Progenitor cell of endocrine pancreas (in vitro differentiated cells): Measurements from ENCODE around the gene CDKL5. TPM values are rescaled to one million over a fixed set of nuclear protein-coding genes. Genes with fewer than 3 reads are reported as not detected.

Experiments used
- DNase-seq: peaks from one replicate; pipeline ENCODE4 v3.0.0; 2021; ENCODE audit warnings: low spot score; ENCODE audit not compliant: unreplicated experiment
- H3K27ac Mint-ChIP-seq: 2 replicates; pipeline ENCODE4 v1.8.0; 2021; ENCODE audit warnings: mild to moderate bottlenecking, moderate library complexity, mixed read lengths
- H3K27me3 Mint-ChIP-seq: 2 replicates; pipeline ENCODE4 v1.8.0; 2021; ENCODE audit warnings: mixed read lengths
- H3K36me3 Mint-ChIP-seq: 2 replicates; pipeline ENCODE4 v1.8.0; 2022; ENCODE audit warnings: mixed read lengths; ENCODE audit not compliant: insufficient read depth
- H3K4me1 Mint-ChIP-seq: 2 replicates; pipeline ENCODE4 v1.8.0; 2021; ENCODE audit warnings: low read depth, mixed read lengths
- H3K4me3 Mint-ChIP-seq: 2 replicates; pipeline ENCODE4 v1.8.0; 2021; ENCODE audit warnings: low read depth, mild to moderate bottlenecking, moderate library complexity, mixed read lengths
- H3K9me3 Mint-ChIP-seq: 2 replicates; pipeline ENCODE4 v1.8.0; 2021; ENCODE audit warnings: low read depth, mixed read lengths
- CTCF ChIP-seq: fragments of 200-600 bp; sonication (generic); IDR thresholded peaks from one replicate; pipeline ENCODE4 v1.5.0; 2021; ENCODE audit warnings: antibody characterized with exemption, mild to moderate bottlenecking; ENCODE audit not compliant: unreplicated experiment
- total RNA-seq: library from RNA; stranded (reverse); gene quantifications from 2 replicates; pipeline ENCODE4 v1.2.1, GENCODE V29; 2021

Gene CDKL5
- total RNA-seq, 1 donor from 2014 or later, result 21.9 TPM

- H3K4me3 Mint-ChIP-seq, result no peak overlapping the region
- TF ChIP-seq CTCF, result no peak
- H3K27me3 Mint-ChIP-seq, result no peaks in the 10 kb centered on the region
- peaks cover 25% of the 10 kb centered on the region for H3K9me3 Mint-ChIP-seq
- no peak for DNase-seq
- H3K27ac Mint-ChIP-seq, result no peak overlapping the region
- H3K36me3 Mint-ChIP-seq, result peaks cover 10% of the 10 kb centered on the region
- H3K4me1 Mint-ChIP-seq, result no peaks in the 10 kb centered on the region
These were observed 112.1 kb downstream of the CDKL5 start for GRCh38 chrX:18537524-18537923.

DNA sequence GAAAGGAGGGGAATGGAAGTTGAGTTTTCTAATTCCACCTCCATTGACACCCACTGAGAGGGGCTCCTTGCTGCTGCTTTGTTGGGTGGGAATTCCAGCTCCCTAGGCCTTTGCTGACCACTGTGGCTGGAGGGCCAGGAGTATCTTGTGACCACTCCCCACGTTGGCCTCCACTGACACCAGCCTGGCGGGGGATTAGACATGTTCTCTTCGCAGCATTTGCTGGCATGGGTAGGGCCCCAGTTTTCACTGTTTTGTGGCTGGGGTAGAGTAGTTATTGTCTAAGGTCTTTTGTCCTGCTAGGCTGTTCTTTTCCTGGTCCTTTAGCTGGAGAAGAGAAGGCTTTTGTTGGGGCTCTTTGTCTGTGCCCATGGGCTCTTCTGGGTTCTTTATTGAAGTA lies 116.7 kb downstream of the CDKL5 start:
- no peak overlapping the region for H3K4me3 Mint-ChIP-seq
- peaks cover 7% of the 10 kb centered on the region for H3K36me3 Mint-ChIP-seq
- no peak for TF ChIP-seq CTCF
- H3K9me3 Mint-ChIP-seq, result peaks cover 28% of the 10 kb centered on the region
- no peak overlapping the region for H3K27ac Mint-ChIP-seq
- DNase-seq, result no peak
- peaks cover 3% of the 10 kb centered on the region for H3K4me1 Mint-ChIP-seq
- H3K27me3 Mint-ChIP-seq, result no peaks in the 10 kb centered on the region

DNA sequence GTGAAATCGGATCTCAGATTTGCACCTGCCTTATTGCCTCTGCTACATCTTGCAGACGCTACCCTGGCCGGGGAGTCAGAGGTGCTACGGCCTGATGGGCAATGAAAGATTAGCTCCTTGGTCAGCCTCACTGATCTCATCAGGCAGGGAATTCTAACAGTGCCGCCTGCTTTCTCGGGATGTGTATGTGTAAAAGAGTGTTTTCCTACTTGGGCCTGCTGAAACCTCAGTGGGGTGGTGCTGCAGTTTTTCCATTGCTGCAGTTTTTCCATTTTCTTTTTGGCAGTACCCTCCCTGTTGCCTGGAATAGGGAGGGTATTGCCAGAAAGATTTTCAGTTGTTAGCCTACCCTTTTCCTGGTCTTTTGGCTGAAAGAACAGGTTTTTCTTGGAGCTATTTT lies 117.5 kb downstream of the CDKL5 start:
- H3K4me3 Mint-ChIP-seq, result no peak overlapping the region
- H3K9me3 Mint-ChIP-seq, result peaks cover 28% of the 10 kb centered on the region
- H3K36me3 Mint-ChIP-seq, result peaks cover 7% of the 10 kb centered on the region
- DNase-seq, result no peak
- no peak overlapping the region for H3K27ac Mint-ChIP-seq
- peaks cover 8% of the 10 kb centered on the region for H3K4me1 Mint-ChIP-seq
- no peak for TF ChIP-seq CTCF
- no peaks in the 10 kb centered on the region for H3K27me3 Mint-ChIP-seq

DNA sequence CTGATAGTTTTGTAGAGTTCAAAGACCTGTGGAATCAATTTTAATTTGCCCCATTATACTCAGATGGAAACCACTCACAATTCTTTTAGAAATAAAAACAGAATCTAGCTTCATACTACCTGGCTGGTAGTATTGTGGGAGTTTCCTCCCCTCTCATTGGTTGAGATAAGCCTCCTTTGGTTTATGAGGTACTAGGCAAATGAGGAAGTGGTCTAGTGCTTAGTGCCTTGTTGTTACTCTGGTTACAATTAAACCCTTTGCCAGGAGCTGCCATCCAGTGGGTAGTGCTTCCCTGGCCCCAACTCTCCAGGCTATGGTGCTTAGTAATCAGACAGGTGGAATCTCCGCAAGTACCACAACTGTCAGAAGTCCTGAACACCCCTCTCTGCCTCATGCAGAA lies 118.3 kb downstream of the CDKL5 start:
- Mint-ChIP-seq H3K27ac (no peak overlapping the region), H3K36me3 (peaks cover 7% of the 10 kb centered on the region), H3K9me3 (peaks cover 23% of the 10 kb centered on the region), H3K27me3 (no peaks in the 10 kb centered on the region), H3K4me1 (peaks cover 15% of the 10 kb centered on the region), H3K4me3 (no peak overlapping the region)
- no peak for TF ChIP-seq CTCF
- DNase-seq, result no peak

DNA sequence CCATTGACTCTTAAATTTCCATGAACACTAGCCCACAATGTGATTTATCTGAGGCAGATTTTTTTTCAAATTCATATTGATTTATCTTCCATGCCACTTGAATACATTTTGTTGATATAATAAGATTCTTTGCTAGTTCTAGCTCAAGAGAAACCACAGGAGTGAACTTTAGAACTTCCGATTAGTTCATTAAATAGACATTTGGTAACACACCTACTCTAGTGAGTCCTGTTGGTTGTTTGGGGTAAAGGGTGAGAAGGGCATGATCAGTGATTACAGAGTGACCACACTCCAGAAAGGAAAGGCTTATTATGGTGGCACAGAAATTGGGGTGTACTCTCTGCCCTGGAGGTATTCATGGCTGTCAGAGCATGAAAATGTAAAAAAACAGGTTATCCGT lies 120.4 kb downstream of the CDKL5 start:
- no peak for TF ChIP-seq CTCF
- no peaks in the 10 kb centered on the region for H3K27me3 Mint-ChIP-seq
- peaks cover 19% of the 10 kb centered on the region for H3K4me1 Mint-ChIP-seq
- no peak overlapping the region for H3K4me3 Mint-ChIP-seq
- H3K9me3 Mint-ChIP-seq, result peaks cover 17% of the 10 kb centered on the region
- no peak for DNase-seq
- H3K36me3 Mint-ChIP-seq, result peaks cover 1% of the 10 kb centered on the region
- H3K27ac Mint-ChIP-seq, result no peak overlapping the region
